CD4-positive, alpha-beta T cell (primary cell): ENCODE data around the gene PCNX3. TPM values are rescaled to one million over a fixed set of nuclear protein-coding genes. Genes with fewer than 3 reads are reported as not detected.

ENCODE experiments used
- ATAC-seq: fragments of 200-7000 bp; cut with Tn5 transposase; one replicate; pipeline ENCODE4 v1.10.0; 2022; ENCODE audit warnings: mild to moderate bottlenecking; ENCODE audit not compliant: poor library complexity
- CTCF ChIA-PET: fragments of 350-600 bp; sonication (Branson Sonifier 250); formaldehyde crosslinking; loops from one replicate; lab custom pipeline; 2021; ENCODE audit warnings: antibody characterized with exemption, inconsistent platforms; lab: Charles Lee
- POLR2A ChIA-PET: fragments of 350-600 bp; sonication (Branson Sonifier 250); formaldehyde crosslinking; loops from one replicate; lab custom pipeline; 2021; ENCODE audit warnings: antibody characterized with exemption, inconsistent platforms; lab: Charles Lee
- DNase-seq, 14 experiments: peaks; one replicate each; pipeline ENCODE4 v3.0.0-alpha.2; 2013 to 2020; ENCODE audit warnings: mixed read lengths in 2 of 14
- H3K27ac ChIP-seq, 2 donors: one replicate each; pipeline versions ENCODE4 v1.5.1 to v1.7.0; 2013; ENCODE audit warnings: low read length in 2 of 2, low read depth in 1 of 2, mild to moderate bottlenecking in 1 of 2
- H3K27me3 ChIP-seq, 2 experiments: 1 replicate in 1 of 2; 2 replicates in 1 of 2; pipeline versions ENCODE4 v1.6.1 to v1.7.0; 2013; ENCODE audit warnings: low read length in 2 of 2, control low read depth in 1 of 2, mild to moderate bottlenecking in 1 of 2, moderate library complexity in 1 of 2; ENCODE audit not compliant: insufficient read depth in 2 of 2, control insufficient read depth in 1 of 2
- H3K36me3 ChIP-seq: one replicate; pipeline ENCODE4 v1.6.1; 2013; ENCODE audit warnings: low read length, control low read depth; ENCODE audit not compliant: insufficient read depth
- H3K4me1 ChIP-seq: one replicate; pipeline ENCODE4 v1.6.1; 2013; ENCODE audit warnings: low read length, control low read depth; ENCODE audit not compliant: insufficient read depth
- H3K4me3 ChIP-seq: one replicate; pipeline ENCODE4 v1.5.1; 2013; ENCODE audit warnings: mild to moderate bottlenecking, low read length, moderate library complexity
- H3K9me3 ChIP-seq, 2 experiments: 1 replicate in 1 of 2; 2 replicates in 1 of 2; pipeline versions ENCODE4 v1.6.1 to v1.7.0; 2013; ENCODE audit warnings: low read length in 2 of 2, mild to moderate bottlenecking in 2 of 2, control low read depth in 1 of 2, moderate library complexity in 1 of 2; ENCODE audit not compliant: control insufficient read depth in 1 of 2, insufficient read depth in 1 of 2
- H3K27ac Mint-ChIP-seq: one replicate; pipeline ENCODE4 v1.8.0; 2020; ENCODE audit warnings: mixed read lengths
- H3K27me3 Mint-ChIP-seq: one replicate; pipeline ENCODE4 v1.8.0; 2021; ENCODE audit warnings: mixed read lengths
- H3K36me3 Mint-ChIP-seq: one replicate; pipeline ENCODE4 v1.8.0; 2021; ENCODE audit warnings: low read depth, mixed read lengths
- H3K4me1 Mint-ChIP-seq: one replicate; pipeline ENCODE4 v1.8.0; 2021; ENCODE audit warnings: low read depth, mixed read lengths
- H3K4me3 Mint-ChIP-seq: one replicate; pipeline ENCODE4 v1.8.0; 2020; ENCODE audit warnings: mild to moderate bottlenecking, mixed read lengths
- H3K9me3 Mint-ChIP-seq: one replicate; pipeline ENCODE4 v1.8.0; 2020; ENCODE audit warnings: mixed read lengths
- intact Hi-C, 2 experiments: fragments of 100-400 bp; cut with DNase I in 1 of 2; cut with micrococcal nuclease in 1 of 2; formaldehyde crosslinking; loops; one replicate each; pipeline versions ENCODE4 v1.15.1 to v1.9.0; 2023 to 2025; cut with DNase I, micrococcal nuclease
- total RNA-seq, 174 experiments: library from RNA in 2 of 174; stranded (reverse) in 2 of 174; gene quantifications; one replicate each; pipeline ENCODE4 v1.2.3 and lab custom pipeline; 2021 to 2026
- TF ChIP-seq, protein P1 (sequence below): fragments of 200-600 bp; IDR thresholded peaks from one replicate; pipeline ENCODE4 v1.8.0; 2022; ENCODE audit warnings: antibody characterized with exemption, mild to moderate bottlenecking

The PCNX3 gene
- total RNA-seq, 2 experiments from 2014 or later, result 37.3 to 40.5 TPM

DNA sequence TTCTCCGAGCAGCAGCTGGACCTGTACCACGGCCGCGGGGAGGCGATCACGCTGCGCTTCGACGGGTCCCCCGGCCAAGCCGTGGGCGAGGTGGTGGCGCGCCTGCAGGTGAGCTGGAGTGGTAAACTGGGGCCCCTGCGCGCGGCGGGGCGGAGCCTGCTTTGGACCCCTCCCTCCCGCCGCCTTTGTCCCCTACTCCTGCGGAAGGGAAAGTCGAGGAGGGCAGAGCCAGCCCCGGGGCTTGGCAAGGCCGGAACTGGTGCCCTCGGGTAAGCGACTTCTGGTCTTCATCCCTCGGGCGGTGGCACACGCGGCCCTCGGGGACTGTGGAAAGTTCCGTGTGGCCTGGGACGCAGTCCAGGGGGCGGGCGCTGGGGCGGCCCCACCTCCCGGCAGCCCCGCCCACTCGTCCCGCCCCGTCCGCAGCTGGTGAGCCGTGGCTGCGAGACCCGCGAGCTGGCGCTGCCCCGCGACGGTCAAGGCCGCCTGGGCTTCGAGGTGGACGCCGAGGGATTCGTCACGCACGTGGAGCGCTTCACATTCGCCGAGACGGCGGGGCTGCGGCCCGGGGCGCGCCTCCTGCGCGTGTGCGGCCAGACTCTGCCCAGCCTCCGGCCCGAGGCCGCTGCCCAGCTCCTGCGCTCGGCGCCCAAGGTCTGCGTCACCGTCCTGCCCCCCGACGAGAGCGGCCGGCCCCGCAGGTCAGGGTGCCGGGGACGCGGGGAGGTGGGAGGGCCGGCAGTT, 31.6 kb downstream of the PCNX3 start:
- Histone ChIP-seq H3K4me1 (peaks cover 52% of the 10 kb centered on the region), H3K27ac (no peak overlapping the region), H3K9me3 (no peaks in the 10 kb centered on the region), H3K36me3 (peaks cover 80% of the 10 kb centered on the region), H3K4me3 (no peak overlapping the region), H3K27me3 (no peaks in the 10 kb centered on the region)
- no peaks in the 10 kb centered on the region for H3K27me3 Mint-ChIP-seq
- no peak overlapping the region for H3K27ac Mint-ChIP-seq
- DNase-seq, result no peak
- ChIA-PET CTCF (no interaction called here), POLR2A (no interaction called here)
- TF ChIP-seq, protein P1, sequence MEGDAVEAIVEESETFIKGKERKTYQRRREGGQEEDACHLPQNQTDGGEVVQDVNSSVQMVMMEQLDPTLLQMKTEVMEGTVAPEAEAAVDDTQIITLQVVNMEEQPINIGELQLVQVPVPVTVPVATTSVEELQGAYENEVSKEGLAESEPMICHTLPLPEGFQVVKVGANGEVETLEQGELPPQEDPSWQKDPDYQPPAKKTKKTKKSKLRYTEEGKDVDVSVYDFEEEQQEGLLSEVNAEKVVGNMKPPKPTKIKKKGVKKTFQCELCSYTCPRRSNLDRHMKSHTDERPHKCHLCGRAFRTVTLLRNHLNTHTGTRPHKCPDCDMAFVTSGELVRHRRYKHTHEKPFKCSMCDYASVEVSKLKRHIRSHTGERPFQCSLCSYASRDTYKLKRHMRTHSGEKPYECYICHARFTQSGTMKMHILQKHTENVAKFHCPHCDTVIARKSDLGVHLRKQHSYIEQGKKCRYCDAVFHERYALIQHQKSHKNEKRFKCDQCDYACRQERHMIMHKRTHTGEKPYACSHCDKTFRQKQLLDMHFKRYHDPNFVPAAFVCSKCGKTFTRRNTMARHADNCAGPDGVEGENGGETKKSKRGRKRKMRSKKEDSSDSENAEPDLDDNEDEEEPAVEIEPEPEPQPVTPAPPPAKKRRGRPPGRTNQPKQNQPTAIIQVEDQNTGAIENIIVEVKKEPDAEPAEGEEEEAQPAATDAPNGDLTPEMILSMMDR, result no peak
- H3K4me3 Mint-ChIP-seq, result no peak overlapping the region
- H3K9me3 Mint-ChIP-seq, result no peaks in the 10 kb centered on the region
- intact Hi-C loops, result no loop called here
- peaks cover 77% of the 10 kb centered on the region for H3K36me3 Mint-ChIP-seq
- no peak for ATAC-seq
- H3K4me1 Mint-ChIP-seq, result peaks cover 29% of the 10 kb centered on the region

- TF ChIP-seq, protein P1, result no peak
- no peaks in the 10 kb centered on the region for H3K27me3 Mint-ChIP-seq
- Histone ChIP-seq H3K36me3 (peaks cover 68% of the 10 kb centered on the region), H3K4me3 (no peak overlapping the region), H3K4me1 (peaks cover 49% of the 10 kb centered on the region), H3K27ac (no peak overlapping the region), H3K9me3 (no peaks in the 10 kb centered on the region), H3K27me3 (no peaks in the 10 kb centered on the region)
- H3K27ac Mint-ChIP-seq, result no peak overlapping the region
- POLR2A ChIA-PET, result interaction anchor here (1.1 to 11.7 kb wide), 2 partner anchors 9 to 14 kb away, joined by 3 to 244 read pairs; partner anchors contain the start of gene SIPA1
- no peak overlapping the region for H3K4me3 Mint-ChIP-seq
- H3K4me1 Mint-ChIP-seq, result peaks cover 35% of the 10 kb centered on the region
- H3K9me3 Mint-ChIP-seq, result no peaks in the 10 kb centered on the region
- CTCF ChIA-PET, result no interaction called here
- peaks cover 85% of the 10 kb centered on the region for H3K36me3 Mint-ChIP-seq
- intact Hi-C loops, result no loop called here
- DNase-seq (no peak), ATAC-seq (no peak)
Observed at GRCh38 chr11:65648997-65649493, 33.5 kb downstream of the PCNX3 start.

GRCh38 chr11:65649656-65650546, 34.3 kb downstream of the PCNX3 start:
- TF ChIP-seq, protein P1, result no peak
- Mint-ChIP-seq H3K36me3 (peaks cover 79% of the 10 kb centered on the region), H3K9me3 (no peaks in the 10 kb centered on the region), H3K4me3 (peak overlapping the region; percentile 25), H3K27ac (no peak overlapping the region), H3K27me3 (no peaks in the 10 kb centered on the region), H3K4me1 (peaks cover 32% of the 10 kb centered on the region)
- no peak overlapping the region for H3K4me3 ChIP-seq
- ChIA-PET CTCF (no interaction called here), POLR2A (interaction anchor here (1.1 to 11.7 kb wide), 3 partner anchors 10 to 13 kb away, joined by 3 to 244 read pairs (median 93); partner anchors contain the start of genes RELA and SIPA1)
- H3K27ac ChIP-seq, result no peak overlapping the region
- intact Hi-C loops, result loop anchor here (5.0 kb wide), 2 partner anchors 33 to 108 kb away; partner anchors contain the start of gene PCNX3 (in 1 of the 2)
- DNase-seq (peak in 2 of 14 experiments; percentile 2 to 35), ATAC-seq (no peak)
- H3K4me1 ChIP-seq, result peaks cover 54% of the 10 kb centered on the region
- no peaks in the 10 kb centered on the region for H3K9me3 ChIP-seq
- peaks cover 72% of the 10 kb centered on the region for H3K36me3 ChIP-seq
- H3K27me3 ChIP-seq, result no peaks in the 10 kb centered on the region
